HG02759 (cell line): Measurements from ENCODE around the gene ABLIM1.

Experiments
- ATAC-seq: cut with Tn5 transposase; IDR thresholded peaks from one replicate; pipeline ENCODE4 v1.9.1; 2021; ENCODE audit warnings: mild to moderate bottlenecking, moderate library complexity; ENCODE audit not compliant: unreplicated experiment

Gene ABLIM1

DNA sequence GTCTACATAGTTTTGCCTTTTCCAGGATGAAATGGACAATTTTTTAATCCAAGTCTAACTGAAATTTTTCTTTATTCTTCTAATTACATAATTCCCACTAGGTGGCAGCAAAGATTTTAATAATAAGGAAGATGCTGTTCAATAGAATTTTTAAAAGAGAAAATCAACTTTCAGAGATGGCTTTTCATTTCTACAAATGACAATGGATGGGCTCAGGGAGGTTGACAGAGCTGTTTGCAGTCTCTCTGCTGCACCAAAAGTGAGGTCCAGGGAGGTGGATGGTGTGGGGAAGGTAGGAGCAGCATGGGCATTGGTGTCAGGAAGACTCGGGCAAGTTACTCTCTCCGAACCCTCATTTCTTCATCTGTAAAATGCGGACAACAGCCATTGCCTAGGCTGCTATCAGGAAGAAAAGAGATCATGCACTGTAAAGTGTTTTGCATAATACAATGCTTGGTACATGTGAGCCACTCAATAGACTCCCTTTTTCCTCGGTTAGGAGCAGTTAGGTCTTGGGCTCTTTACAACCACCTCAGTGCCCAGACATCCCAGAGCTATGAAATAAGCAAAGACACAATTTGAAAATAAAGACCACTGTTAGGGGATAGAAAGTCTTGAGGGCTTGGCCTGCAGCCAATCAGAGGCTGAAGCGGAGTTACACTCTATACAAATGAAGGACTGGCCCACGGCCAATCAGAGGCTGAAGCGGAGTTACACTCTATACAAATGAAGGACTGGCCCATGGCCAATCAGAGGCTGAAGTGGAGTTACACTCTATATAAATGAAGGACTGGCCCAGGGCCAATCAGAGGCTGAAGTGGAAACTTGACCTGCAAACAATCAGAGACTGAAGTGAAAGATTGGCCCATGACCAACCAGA is 107.1 kb downstream of the ABLIM1 start:
- no peak for ATAC-seq

DNA sequence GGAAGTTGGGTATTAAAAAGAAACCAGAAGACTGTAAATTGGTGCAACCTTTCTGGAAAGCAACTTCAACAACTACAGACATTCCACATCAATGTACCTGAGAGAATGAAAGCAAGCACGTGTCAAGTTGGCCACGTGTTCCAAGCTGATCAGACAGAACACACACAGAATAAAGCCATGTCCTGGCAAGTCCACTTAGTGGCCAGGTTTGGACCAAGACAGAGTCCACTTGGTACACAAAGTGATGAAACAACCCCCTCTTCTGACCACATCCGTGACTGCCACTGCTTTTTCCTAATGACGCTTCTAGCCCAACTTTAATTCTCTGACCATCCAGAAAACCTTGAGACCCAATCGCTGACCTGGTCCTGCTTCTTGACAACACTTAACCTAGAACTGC is 109.4 kb downstream of the ABLIM1 start:
- no peak for ATAC-seq

- ATAC-seq, result no peak
Observed at GRCh38 chr10:114547514-114547913, 110.6 kb downstream of the ABLIM1 start.

DNA sequence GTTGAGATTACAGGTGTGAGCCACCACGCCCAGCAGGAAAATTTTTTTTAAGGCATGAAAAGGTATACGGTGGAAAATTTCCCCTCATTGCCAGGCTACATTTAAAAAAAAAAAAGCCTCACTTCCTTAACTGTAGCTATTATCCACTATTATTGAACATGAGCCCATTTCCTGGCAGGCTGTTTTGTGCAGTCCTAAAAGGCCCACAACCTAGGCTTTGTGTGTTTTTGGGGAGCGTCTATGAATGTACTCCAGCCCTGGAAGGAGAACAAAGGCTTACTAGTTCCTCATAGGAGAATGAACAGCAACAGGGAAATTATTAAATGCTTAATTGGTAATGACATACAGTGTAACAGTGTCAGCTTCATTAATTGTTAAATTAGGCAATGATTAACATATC is 111.0 kb downstream of the ABLIM1 start:
- no peak for ATAC-seq

GRCh38 chr10:114545819-114546218 is 112.3 kb downstream of the ABLIM1 start:
- ATAC-seq, result no peak

- ATAC-seq, result no peak
Observed at GRCh38 chr10:114545071-114545470, 113.0 kb downstream of the ABLIM1 start.

GRCh38 chr10:114544045-114544659 is 113.9 kb downstream of the ABLIM1 start:
- ATAC-seq, result peak; percentile 96

GRCh38 chr10:114543456-114543855 is 114.6 kb downstream of the ABLIM1 start:
- no peak for ATAC-seq

GRCh38 chr10:114542373-114542772 is 115.7 kb downstream of the ABLIM1 start:
- no peak for ATAC-seq

GRCh38 chr10:114541797-114542160 is 116.3 kb downstream of the ABLIM1 start:
- no peak for ATAC-seq

DNA sequence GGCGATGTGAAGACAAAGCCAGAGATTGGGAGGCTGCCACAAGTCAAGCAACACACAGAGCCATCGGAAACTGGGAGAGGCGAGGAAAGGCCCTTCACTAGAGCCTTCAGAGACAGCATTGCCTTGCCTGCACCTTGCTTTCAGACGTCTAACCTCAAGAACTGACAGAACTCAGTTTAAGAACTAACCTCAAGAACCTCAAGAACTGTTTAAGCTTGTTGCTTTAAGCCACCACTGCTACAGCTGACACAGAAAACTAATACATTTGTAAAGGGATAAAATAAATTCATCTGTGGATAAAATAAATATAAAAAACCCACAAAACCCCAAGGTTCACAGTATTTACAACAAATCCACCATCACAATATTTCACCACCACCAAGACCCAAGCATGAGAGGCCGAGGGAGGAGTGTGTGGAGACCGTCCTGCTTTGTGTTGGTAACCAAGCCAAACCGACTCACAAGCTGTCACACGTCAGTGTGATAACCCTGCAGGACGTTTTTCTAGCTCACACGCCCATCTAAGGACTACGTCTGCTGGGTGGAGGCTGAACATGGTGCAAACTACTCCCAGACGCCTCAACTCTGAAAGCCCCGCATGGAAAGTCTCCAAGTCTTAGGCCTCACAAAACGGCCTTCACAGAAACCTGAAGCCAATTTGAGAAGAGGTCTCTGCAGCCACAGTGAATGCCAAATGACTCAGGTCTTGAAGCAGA is 116.8 kb downstream of the ABLIM1 start:
- no peak for ATAC-seq

GRCh38 chr10:114540236-114540635 is 117.8 kb downstream of the ABLIM1 start:
- no peak for ATAC-seq

- no peak for ATAC-seq
Observed at GRCh38 chr10:114539623-114540022, 118.5 kb downstream of the ABLIM1 start.

DNA sequence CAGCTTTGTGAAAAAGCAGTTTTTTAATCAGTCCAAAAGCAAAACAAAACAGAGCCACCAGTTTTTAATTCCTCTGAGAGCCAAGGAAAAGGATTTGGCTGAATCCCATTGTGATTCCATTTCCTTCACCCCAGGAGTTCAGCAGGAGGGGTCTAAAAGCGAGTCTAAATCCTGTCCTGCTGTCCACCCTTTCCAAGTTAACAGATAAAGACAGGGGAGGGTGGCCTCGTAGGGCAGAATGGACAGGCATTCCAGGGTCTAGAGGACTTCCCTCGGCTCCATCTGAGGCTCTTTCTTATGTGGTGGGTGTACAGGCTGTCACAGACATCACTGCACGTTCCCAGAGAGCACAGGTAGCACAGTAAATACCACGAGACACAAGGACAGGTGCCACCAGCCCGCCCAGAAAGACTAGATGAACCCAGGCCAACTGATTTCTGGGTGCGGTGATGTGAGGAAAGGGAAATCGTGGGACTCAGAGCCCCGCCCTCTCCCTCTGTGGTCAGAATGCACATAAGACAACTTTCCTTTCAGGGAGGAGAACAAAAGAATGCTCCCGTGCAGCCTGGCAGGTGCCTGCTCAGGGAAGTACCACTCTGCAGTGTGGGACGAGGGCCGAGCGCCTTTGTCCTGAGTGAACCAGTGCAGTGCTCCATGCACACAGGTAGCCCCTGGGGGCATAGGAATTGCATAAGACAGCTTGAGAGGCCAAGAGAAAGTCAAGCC is 119.7 kb downstream of the ABLIM1 start:
- ATAC-seq, result peak; percentile 43

DNA sequence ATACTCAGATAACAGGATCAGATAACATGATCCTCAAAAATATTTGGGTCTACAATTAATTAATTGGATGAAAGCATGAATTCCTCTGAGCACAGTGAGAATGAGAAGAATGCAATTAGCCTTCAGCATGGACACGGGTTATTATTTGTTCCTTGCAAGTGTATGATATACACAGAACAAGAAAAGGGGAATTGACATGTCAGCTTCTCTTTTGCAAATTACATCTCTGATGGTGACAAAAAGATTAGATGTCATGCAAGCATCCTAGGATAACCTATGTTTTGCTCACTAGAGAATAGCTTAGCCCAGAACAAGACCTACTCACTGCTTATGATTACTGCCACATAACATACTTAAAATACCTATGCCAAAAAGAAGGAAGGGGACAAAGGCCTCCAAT is 120.3 kb downstream of the ABLIM1 start:
- no peak for ATAC-seq

DNA sequence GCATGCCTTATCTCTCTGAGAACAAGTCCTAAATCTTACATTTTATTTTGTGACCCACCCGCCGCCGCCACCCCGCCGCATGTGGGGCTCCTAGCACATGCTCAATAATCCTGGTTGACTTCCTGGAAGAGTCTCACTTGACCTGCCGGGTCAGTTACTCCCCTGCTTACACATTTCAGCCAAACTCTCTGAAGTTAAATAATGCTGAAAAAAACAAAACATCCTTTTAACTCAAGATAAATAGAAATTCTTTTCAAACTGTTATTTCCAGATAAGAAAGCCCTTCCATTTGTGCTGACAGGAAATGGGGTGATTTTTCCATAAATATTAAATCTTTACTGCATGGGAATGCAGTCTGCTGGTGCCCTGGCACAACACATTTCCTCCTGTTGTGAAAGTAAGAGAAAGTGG is 123.5 kb downstream of the ABLIM1 start:
- ATAC-seq, result no peak

DNA sequence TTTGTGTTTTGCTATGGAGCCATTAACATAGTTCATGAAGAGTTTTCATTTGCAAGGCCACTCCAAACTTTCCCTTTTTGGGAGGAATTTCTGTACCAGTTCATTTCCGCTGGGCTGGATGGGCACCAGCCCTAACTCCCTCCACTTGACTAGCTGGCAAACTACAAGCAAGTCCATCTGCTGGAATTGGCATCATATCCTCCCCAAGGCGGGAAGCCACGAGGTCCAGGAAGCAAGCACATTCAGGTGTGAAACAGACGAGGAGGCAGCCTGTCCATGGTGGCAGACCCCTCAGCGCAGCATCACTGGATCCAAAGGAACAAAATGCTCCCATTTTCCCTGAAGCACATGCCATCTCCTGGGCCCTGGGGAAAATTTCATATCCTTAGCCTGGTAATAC is 125.8 kb downstream of the ABLIM1 start:
- ATAC-seq, result no peak

DNA sequence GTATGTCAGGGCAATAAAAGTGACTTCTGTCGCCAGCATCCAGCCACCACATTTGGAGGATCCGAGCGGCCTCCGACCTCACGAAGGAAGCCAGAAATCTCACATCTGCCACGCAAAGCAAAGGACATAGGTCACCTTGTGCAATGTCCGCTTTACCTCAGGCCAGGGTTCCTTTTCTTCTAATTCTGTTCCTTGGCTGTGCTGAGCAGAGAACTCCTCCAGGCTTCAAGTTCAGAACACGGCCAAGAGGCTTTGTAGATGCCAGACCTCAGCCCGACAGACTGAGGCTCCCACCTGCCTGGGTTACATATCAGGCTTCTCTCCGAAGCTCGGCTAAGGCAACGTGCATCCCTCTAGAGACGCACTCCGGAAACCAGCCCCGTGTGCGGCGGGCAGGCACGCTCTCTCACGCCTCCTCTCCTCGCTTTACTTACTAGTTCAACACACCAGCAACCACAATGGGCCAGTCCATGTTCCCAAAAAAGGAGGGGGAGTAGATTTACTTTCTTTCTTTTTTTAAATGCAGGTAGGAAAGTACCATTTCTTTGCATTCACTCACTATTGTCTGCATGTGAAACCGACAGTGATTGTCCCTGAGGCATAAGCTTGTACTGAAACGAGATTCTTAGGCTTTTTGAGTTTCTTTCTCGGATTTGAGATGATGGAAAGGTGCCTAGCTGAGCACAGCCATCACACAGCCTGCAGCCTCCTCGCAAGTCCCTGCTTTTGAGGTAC is 131.4 kb downstream of the ABLIM1 start:
- peak; percentile 97 for ATAC-seq

- peak; percentile 39 for ATAC-seq
Observed at GRCh38 chr10:114526126-114526503, 132.0 kb downstream of the ABLIM1 start.

DNA sequence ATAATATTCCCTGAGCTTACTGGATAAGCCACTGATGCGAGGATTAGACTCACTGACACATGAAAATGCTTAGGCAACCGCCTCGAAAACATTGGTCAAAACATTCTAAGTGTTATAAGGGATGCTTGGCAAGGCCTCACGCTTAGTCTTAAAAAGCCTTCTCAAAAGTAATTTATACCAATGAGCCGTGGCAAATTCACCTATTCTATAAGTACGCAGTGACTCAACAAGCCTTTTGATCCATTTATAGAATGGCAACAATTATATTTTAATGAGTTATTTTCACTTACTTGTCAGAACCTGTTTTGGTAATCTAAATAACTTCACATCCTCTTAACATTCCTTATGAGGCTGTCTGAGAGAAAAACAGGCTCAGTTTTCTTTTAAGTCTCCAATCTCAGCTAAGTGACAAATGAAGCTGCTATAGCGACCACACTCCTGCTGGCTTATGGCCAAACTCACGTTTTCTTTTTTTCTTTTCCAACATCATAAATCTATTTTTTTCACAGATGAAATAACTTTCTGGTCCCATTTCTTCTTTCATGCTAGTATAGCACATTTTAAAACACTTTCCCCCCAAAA is 132.6 kb downstream of the ABLIM1 start:
- ATAC-seq, result no peak
